ENCODE data around the gene ING3. TPM values are rescaled to one million over a fixed set of nuclear protein-coding genes. Genes with fewer than 3 reads are reported as not detected.
A peak's percentile ranks its signal among the peaks of the same experiment; 100 is the strongest.

Gene ING3
- total and polyA plus RNA-seq, 2 of the 13 experiments (the other 11 are each of a cell fraction or from before 2014, with no cell fraction given) = 6.9 to 12.8 TPM

- no peak for TF ChIP-seq ZNF720 (CRISPR knock-in tag; IDR thresholded peaks at IDR 0.05)
- no peak for TF ChIP-seq HNRNPH1 (optimal IDR thresholded peaks at IDR 0.05; ENCODE audit: low read depth, low read length)
- TF ChIP-seq ZNF138 (CRISPR knock-in tag; IDR thresholded peaks at IDR 0.05; ENCODE audit: low read depth) = no peak
- 0 out of 2 replicates have a peak, but pooled peaks have one; percentile 8 for TF ChIP-seq HOXA3 (CRISPR knock-in tag; IDR thresholded peaks at IDR 0.05)
- TF ChIP-seq KLF12 (CRISPR knock-in tag; IDR thresholded peaks at IDR 0.05; ENCODE audit: borderline replicate concordance) = no peak
- TF ChIP-seq MAX (IDR thresholded peaks at IDR 0.05) = peak; percentile 38; the same call in 1 of the 2 replicates
- no peak for TF ChIP-seq REXO4 (CRISPR knock-in tag; IDR thresholded peaks at IDR 0.05; ENCODE audit: borderline replicate concordance)
- peak; percentile 85 for TF ChIP-seq CTCF (CRISPR knock-in tag; IDR thresholded peaks at IDR 0.05)
- no peak for TF ChIP-seq ZNF746 (CRISPR knock-in tag; IDR thresholded peaks at IDR 0.05)
- no peak for TF ChIP-seq MXD3 (CRISPR knock-in tag; IDR thresholded peaks at IDR 0.05)
- no peak for TF ChIP-seq ZBTB25 (CRISPR knock-in tag; IDR thresholded peaks at IDR 0.05)
- TF ChIP-seq RNF219 (CRISPR knock-in tag; IDR thresholded peaks at IDR 0.05) = no peak
- no peak for TF ChIP-seq ZBTB21 (CRISPR knock-in tag; IDR thresholded peaks at IDR 0.05)
- no peak for TF ChIP-seq ZNF878 (CRISPR knock-in tag; IDR thresholded peaks at IDR 0.05)
- TF ChIP-seq ISL2 (CRISPR knock-in tag; IDR thresholded peaks at IDR 0.05) = 0 out of 2 replicates have a peak, but pooled peaks have one; percentile 17
- TF ChIP-seq NRL (CRISPR knock-in tag; IDR thresholded peaks at IDR 0.05; ENCODE audit: borderline replicate concordance) = no peak
- TF ChIP-seq ETS1 (CRISPR knock-in tag; IDR thresholded peaks at IDR 0.05) = no peak
- no peak for TF ChIP-seq ZNF672 (CRISPR knock-in tag; IDR thresholded peaks at IDR 0.05)
- no peak for TF ChIP-seq ZNF574 (CRISPR knock-in tag; IDR thresholded peaks at IDR 0.05)
Measured at GRCh38 chr7:120987683-120988590, 37.4 kb downstream of the ING3 start (continued).
